GM21423 (cell line): Measurements from ENCODE around the gene CTDSP2.

ENCODE experiments used
- ATAC-seq: cut with Tn5 transposase; IDR thresholded peaks from one replicate; pipeline ENCODE4 v1.9.1; 2021; ENCODE audit warnings: mild to moderate bottlenecking, moderate library complexity; ENCODE audit not compliant: unreplicated experiment

The CTDSP2 gene

GRCh38 chr12:57817261-57817989, 29.1 kb downstream of the CTDSP2 start:
- ATAC-seq: no peak

GRCh38 chr12:57816855-57817151, 29.7 kb downstream of the CTDSP2 start:
- no peak for ATAC-seq

GRCh38 chr12:57816001-57816854, 30.3 kb downstream of the CTDSP2 start:
- no peak for ATAC-seq

- ATAC-seq: no peak
These were observed 31.1 kb downstream of the CTDSP2 start for GRCh38 chr12:57815177-57816000.

- no peak for ATAC-seq
These were observed 32.4 kb downstream of the CTDSP2 start for GRCh38 chr12:57813971-57814772.

GRCh38 chr12:57813111-57813970, 33.2 kb downstream of the CTDSP2 start:
- no peak for ATAC-seq

GRCh38 chr12:57811028-57811755, 35.3 kb downstream of the CTDSP2 start:
- no peak for ATAC-seq

- no peak for ATAC-seq
These were observed 36.1 kb downstream of the CTDSP2 start for GRCh38 chr12:57810450-57810849.

- ATAC-seq: no peak
These were observed 37.1 kb downstream of the CTDSP2 start for GRCh38 chr12:57809425-57809824.

GRCh38 chr12:57808351-57808750, 38.2 kb downstream of the CTDSP2 start:
- no peak for ATAC-seq

- no peak for ATAC-seq
These were observed 39.2 kb downstream of the CTDSP2 start for GRCh38 chr12:57807285-57807684.

- no peak for ATAC-seq
These were observed 39.9 kb downstream of the CTDSP2 start for GRCh38 chr12:57806677-57807076.

- no peak for ATAC-seq
These were observed 43.1 kb downstream of the CTDSP2 start for GRCh38 chr12:57803319-57803893.

GRCh38 chr12:57802607-57803006, 43.9 kb downstream of the CTDSP2 start:
- no peak for ATAC-seq

GRCh38 chr12:57800965-57801364, 45.6 kb downstream of the CTDSP2 start:
- ATAC-seq: no peak

GRCh38 chr12:57797933-57798332, 48.6 kb downstream of the CTDSP2 start:
- no peak for ATAC-seq

GRCh38 chr12:57796996-57797395, 49.5 kb downstream of the CTDSP2 start:
- ATAC-seq: no peak

- no peak for ATAC-seq
These were observed 51.2 kb downstream of the CTDSP2 start for GRCh38 chr12:57795354-57795753.

GRCh38 chr12:57793920-57794319, 52.6 kb downstream of the CTDSP2 start:
- no peak for ATAC-seq
